ENCODE data around the gene PNKP. TPM values are rescaled to one million over a fixed set of nuclear protein-coding genes. Genes with fewer than 3 reads are reported as not detected.

PNKP gene
- total and polyA plus RNA-seq, 10 of the 15 experiments (the other 5 are each of a cell fraction or from before 2014, with no cell fraction given), result 2.9 to 82.3 (median 33.2) TPM

- TF ChIP-seq, protein P1, sequence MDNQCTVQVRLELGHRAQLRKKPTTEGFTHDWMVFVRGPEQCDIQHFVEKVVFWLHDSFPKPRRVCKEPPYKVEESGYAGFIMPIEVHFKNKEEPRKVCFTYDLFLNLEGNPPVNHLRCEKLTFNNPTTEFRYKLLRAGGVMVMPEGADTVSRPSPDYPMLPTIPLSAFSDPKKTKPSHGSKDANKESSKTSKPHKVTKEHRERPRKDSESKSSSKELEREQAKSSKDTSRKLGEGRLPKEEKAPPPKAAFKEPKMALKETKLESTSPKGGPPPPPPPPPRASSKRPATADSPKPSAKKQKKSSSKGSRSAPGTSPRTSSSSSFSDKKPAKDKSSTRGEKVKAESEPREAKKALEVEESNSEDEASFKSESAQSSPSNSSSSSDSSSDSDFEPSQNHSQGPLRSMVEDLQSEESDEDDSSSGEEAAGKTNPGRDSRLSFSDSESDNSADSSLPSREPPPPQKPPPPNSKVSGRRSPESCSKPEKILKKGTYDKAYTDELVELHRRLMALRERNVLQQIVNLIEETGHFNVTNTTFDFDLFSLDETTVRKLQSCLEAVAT (IDR thresholded peaks at IDR 0.05), result no peak
- TF ChIP-seq CBFB (IDR thresholded peaks at IDR 0.05; ENCODE audit: low read depth) (no peak), TARDBP (IDR thresholded peaks at IDR 0.05; ENCODE audit: borderline replicate concordance) (no peak), BACH1 (IDR thresholded peaks at IDR 0.05; ENCODE audit: borderline replicate concordance) (peak; percentile 79; the same call in 1 of the 2 replicates), CREB1 (IDR thresholded peaks at IDR 0.05; ENCODE audit: low read depth) (peak; percentile 91), CHD2 (IDR thresholded peaks at IDR 0.05; ENCODE audit: borderline replicate concordance, low read depth, low read length) (peak; percentile 90; the same call in 1 of the 2 replicates), TCF7 (IDR thresholded peaks at IDR 0.05; ENCODE audit: borderline replicate concordance) (no peak), SP1 (IDR thresholded peaks at IDR 0.05; ENCODE audit: low read depth, low read length) (peak; percentile 96), SREBF2 (IDR thresholded peaks at IDR 0.05; ENCODE audit: low read length) (peak; percentile 88), DPF2 (IDR thresholded peaks at IDR 0.05) (peak; percentile 79), YBX1 (IDR thresholded peaks at IDR 0.05) (no peak), STAT1 (conservative IDR thresholded peaks at IDR 0.05) (no peak), ASH2L (IDR thresholded peaks at IDR 0.05; ENCODE audit: borderline replicate concordance, low read depth) (no peak), ZNF274 (IDR thresholded peaks at IDR 0.05; ENCODE audit: insufficient read depth, insufficient read length) (no peak), HDGF (IDR thresholded peaks at IDR 0.05) (peak; percentile 70; the same call in 1 of the 2 replicates), EED (IDR thresholded peaks at IDR 0.05; ENCODE audit: low read depth) (peak; percentile 28; the same call in 1 of the 2 replicates), JUND (IDR thresholded peaks at IDR 0.05; ENCODE audit: low read depth, low read length) (no peak), POLR2A (IDR thresholded peaks at IDR 0.05; ENCODE audit: low read depth, low read length) (peak; percentile 56), SMC3 (IDR thresholded peaks at IDR 0.05; ENCODE audit: borderline replicate concordance, low read length) (no peak), RB1 (IDR thresholded peaks at IDR 0.05; ENCODE audit: borderline replicate concordance) (no peak), EGR1 (IDR thresholded peaks at IDR 0.05; ENCODE audit: borderline replicate concordance in 1 of 2, low read depth in 2 of 2, low read length in 2 of 2) (peak in 1 of 2 experiments; percentile 62; a peak in 1 of 3 replicates)
- TF ChIP-seq, protein P2, sequence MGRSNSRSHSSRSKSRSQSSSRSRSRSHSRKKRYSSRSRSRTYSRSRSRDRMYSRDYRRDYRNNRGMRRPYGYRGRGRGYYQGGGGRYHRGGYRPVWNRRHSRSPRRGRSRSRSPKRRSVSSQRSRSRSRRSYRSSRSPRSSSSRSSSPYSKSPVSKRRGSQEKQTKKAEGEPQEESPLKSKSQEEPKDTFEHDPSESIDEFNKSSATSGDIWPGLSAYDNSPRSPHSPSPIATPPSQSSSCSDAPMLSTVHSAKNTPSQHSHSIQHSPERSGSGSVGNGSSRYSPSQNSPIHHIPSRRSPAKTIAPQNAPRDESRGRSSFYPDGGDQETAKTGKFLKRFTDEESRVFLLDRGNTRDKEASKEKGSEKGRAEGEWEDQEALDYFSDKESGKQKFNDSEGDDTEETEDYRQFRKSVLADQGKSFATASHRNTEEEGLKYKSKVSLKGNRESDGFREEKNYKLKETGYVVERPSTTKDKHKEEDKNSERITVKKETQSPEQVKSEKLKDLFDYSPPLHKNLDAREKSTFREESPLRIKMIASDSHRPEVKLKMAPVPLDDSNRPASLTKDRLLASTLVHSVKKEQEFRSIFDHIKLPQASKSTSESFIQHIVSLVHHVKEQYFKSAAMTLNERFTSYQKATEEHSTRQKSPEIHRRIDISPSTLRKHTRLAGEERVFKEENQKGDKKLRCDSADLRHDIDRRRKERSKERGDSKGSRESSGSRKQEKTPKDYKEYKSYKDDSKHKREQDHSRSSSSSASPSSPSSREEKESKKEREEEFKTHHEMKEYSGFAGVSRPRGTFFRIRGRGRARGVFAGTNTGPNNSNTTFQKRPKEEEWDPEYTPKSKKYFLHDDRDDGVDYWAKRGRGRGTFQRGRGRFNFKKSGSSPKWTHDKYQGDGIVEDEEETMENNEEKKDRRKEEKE (IDR thresholded peaks at IDR 0.05), result no peak
- TF ChIP-seq, protein P3, sequence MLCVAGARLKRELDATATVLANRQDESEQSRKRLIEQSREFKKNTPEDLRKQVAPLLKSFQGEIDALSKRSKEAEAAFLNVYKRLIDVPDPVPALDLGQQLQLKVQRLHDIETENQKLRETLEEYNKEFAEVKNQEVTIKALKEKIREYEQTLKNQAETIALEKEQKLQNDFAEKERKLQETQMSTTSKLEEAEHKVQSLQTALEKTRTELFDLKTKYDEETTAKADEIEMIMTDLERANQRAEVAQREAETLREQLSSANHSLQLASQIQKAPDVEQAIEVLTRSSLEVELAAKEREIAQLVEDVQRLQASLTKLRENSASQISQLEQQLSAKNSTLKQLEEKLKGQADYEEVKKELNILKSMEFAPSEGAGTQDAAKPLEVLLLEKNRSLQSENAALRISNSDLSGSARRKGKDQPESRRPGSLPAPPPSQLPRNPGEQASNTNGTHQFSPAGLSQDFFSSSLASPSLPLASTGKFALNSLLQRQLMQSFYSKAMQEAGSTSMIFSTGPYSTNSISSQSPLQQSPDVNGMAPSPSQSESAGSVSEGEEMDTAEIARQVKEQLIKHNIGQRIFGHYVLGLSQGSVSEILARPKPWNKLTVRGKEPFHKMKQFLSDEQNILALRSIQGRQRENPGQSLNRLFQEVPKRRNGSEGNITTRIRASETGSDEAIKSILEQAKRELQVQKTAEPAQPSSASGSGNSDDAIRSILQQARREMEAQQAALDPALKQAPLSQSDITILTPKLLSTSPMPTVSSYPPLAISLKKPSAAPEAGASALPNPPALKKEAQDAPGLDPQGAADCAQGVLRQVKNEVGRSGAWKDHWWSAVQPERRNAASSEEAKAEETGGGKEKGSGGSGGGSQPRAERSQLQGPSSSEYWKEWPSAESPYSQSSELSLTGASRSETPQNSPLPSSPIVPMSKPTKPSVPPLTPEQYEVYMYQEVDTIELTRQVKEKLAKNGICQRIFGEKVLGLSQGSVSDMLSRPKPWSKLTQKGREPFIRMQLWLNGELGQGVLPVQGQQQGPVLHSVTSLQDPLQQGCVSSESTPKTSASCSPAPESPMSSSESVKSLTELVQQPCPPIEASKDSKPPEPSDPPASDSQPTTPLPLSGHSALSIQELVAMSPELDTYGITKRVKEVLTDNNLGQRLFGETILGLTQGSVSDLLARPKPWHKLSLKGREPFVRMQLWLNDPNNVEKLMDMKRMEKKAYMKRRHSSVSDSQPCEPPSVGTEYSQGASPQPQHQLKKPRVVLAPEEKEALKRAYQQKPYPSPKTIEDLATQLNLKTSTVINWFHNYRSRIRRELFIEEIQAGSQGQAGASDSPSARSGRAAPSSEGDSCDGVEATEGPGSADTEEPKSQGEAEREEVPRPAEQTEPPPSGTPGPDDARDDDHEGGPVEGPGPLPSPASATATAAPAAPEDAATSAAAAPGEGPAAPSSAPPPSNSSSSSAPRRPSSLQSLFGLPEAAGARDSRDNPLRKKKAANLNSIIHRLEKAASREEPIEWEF (IDR thresholded peaks at IDR 0.05; ENCODE audit: insufficient replicate concordance, low read depth, low read length), result no peak
Measured at GRCh38 chr19:49869484-49870308, 2.3 kb upstream of the PNKP start (continued).
